Stimulated activated CD8-positive, alpha-beta memory T cell treated with anti-CD3 and anti-CD28 coated beads, Interleukin-7, amount 100 ng/mL, for 4 hours (primary cell): ENCODE data around the gene MLC1.

Experiments
- DNase-seq, 2 donors: peaks; one replicate each; pipeline ENCODE4 v3.0.0-alpha.2; 2020; ENCODE audit warnings: low read depth in 2 of 2

MLC1 gene

DNA sequence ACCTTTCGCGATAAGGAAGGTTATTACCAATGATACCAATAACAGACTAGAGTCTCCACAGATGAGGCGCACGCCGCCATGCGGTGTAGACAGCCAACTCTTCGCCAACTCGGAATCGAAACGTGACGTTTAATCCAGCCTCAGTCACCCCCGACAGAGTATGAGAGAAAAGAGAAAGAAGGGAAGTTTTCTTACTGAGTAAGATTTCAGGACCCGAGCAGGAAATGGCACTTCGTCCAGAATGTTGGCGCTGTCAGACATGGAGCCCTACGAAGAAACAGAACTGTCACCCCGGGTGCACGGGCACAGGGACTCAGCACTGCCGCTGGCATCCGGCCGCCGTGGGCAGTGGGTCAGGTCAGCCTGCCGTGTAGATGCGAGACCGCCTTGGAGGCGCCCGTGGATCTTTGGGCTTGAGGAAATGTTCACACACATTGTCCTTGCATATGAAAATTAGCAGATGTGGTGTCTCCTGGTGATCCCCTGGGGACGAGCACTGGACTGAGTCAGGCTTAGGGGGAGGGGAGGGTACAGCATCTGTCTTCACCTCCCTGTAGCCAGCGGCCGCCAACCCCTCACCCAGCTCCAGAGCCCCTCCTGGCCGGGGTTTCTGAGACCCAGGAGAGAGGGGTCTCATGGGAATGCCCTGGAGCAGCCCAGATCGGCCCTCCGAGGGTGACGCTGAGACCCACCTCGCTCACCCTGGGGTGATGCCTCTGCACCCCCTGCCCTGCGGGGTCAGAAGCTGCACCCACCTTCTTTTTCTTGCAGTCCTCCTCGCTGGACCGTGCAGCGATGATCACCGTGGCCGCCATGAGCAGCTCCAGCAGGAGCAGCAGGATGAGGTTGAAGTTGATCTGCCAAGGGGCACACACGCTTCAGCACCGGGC, 8.3 kb downstream of the MLC1 start:
- no peak for DNase-seq

DNA sequence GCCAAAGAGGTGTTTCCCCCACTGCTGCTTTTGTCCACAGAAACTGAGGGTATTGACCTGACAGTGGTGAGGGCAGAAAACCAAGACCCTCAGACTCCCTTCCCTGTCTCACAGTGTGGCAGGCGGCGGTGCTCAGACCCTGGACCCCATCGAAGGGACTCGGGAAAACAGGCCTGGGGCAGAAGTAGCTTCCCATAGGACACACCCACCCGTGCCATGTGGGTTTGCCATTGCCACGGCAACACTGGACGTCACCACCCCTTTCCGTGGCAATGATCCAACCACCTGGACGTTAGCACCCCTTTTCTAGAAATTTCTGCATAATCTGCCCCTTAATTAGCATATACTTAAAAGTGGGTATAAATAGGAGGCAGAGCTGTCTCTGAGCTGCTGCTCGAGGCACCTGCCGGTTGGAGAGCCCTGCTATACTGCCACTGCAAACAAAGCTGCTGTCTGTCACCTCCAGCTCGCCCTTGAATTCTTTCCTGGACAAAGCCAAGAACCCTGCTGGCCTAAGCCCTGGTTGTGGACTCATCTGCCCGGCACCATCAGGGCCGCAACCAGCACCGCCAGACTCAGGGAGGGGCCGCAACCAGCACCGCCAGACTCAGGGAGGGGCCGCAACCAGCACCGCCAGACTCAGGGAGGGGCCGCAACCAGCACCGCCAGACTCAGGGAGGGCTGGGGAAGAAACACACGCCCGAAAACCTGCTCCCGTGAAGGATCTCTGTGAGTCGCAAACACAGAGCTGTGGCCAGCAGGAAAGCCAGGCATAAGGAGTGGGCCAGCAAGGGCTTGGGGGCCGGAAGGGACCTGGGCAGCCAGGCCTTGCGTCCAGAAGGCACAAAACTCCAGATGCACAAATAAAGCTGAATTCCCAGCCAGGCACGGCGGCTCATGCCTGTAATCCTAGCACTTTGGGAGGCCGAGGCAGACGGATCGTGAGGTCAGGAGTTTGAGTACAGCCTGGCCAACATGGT, 10.4 kb downstream of the MLC1 start:
- DNase-seq = no peak

DNA sequence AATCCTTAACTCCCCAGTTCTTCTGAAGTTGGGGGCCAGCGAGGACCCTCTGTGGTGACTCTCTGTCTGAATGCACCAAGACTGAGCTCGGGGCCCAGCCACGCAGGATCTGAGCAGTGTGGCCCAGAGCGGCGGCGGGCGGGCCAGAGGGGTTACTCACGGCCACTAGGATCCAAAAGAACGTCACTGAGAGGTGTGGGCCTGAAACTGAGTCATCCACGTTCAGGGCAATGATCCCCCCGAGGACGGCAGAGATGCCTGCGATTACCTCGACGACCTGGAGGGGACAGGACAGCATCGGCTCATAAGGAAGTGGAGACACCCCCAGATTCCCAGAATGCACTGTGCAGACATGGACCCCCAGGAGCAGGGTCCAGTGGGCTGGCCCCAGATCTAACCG, 11.2 kb downstream of the MLC1 start:
- DNase-seq = no peak

DNA sequence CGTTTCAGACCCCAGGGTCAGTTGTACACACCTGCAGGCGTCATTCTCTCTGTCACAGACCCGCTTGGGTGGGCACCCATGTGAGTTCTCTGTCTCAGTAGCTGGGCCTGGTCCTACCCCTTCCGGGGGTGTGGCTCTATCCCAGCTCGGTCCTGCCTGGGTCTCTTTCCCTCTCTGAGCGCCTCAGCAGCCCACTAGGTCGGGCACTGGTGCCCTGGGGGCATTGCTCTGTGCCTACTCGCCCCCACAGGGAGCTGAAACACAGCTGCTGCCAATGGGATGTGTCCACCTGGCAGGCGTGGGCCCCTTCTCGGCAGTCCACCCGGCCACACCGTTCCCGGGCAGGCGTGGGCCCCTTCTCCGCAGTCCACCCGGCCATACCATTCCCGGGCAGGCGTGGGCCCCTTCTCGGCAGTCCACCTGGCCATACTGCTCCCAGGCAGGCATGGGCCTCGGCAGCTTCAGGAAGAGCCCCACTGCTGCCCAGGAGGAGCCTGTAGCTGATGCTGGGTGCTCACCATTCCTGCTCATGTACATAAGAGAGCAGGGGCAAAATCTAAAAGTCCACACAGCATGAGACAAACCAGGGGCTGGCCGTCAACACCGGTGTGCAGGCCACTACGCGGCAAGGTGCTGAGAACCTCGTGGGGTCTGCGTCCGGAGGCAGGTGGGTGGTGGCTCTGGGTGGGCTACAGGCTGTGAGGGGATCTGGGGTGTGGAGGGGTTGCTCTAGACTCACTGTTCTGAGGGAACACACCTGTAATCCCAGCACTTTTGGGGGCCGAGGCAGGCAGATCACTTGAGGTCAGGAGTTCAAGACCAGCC, 12.3 kb downstream of the MLC1 start:
- no peak for DNase-seq

DNA sequence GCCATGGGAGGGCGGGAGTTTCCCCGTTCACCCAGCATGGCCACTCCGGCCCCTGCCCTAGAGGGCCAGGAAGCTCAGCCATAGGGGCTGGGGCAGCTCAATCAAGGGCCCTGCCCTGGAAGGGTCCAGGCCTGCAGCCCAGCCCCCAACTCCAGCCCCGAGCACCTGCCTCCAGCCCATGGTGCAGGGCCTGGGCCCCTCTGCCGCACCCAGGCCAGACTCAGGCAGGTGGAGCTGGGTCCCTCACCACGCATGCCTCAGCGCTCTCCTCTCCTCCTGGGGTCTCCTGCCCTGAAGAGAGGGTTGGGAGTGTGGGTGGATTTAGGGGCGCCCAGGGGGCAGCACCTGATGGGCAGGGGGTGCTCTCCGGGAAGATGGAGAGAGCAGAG, 13.1 kb downstream of the MLC1 start:
- no peak for DNase-seq

DNA sequence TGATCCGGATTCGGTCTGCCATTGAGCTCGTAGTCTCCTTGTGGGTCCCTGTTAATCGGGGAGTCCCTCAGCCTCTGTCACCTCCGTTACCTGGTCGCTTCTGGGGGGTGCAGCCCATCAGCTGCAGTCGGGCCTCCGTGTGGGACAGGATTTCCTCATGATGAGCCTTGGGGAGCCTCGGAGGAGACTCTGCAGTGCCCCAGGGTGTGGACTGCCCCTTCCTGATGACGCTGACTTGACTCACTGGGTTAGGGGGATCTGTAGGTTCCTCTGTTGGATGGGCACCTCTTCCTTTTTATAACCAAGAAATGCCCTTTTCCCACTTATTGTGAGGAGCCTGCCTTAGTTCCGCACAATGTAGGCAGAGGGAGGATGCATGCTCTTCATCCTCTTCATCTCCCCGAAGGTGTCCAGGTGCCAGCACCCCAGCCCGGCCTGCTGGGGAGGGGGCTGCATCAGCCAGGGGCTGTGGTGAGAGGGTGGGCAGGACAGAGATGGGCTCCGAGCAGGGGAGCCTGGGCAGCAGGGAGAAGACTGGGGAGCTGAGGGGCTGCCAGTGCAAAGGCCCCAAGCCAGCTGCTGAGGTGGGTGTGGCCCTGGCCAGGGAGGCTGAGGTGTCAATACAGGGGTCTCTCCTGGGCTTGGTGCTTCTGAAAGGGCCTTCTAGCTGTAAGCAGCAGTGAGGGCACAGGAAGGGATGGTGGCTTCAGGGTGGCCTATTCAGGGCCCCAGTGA, 13.6 kb downstream of the MLC1 start:
- no peak for DNase-seq

DNA sequence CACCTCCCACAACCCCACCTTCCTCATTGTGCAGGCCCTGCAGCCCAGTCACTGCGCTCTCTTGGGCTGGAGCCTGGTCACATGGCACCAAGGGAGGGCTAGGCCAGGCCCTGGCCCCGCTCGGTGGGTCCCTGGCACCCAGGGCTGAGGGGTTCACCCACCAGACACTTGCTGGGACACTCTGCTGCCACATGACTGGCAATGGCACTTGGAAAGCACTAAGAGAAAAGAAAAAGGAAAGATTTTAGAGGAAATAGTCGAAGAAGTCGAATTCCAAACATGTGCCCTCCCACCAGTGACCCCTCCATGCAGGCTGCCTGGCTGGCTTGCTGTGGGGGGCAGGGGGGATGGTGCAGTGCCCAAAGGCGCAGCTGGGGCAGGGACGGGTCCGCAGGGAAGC, 14.9 kb downstream of the MLC1 start:
- DNase-seq = no peak

DNA sequence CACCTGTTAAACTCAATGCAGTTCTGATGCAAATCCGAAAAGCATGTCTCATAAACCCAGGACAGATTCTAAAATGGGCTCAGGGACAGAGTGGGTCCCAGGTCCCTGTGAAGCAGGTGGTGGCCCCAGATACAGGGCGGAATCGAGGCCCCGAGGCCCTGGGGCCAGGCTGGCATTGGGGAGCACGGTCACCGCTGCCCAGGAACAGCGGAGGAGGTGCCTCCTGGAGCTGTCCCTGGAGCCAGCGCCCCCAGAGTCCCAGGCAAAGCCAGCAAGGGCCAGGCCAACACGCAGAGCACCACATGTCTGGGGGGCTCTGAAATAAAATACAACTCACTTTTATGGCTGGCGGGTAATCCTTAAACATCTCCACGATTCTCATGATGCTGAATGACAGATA, 17.1 kb downstream of the MLC1 start:
- DNase-seq = no peak

DNA sequence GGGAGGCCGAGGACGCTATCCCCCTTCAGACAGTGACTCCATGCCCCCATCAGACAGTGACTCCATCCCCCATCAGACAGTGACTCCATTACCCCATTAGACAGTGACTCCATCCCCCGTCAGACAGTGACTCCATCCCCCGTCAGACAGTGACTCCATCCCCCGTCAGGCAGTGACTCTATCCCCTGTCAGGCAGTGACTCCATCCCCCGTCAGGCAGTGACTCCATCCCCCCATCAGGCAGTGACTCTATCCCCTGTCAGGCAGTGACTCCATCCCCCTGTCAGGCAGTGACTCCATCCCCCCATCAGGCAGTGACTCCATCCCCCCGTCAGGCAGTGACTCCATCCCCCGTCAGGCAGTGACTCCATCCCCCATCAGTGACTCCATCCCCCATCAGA, 18.0 kb downstream of the MLC1 start:
- DNase-seq = no peak

DNA sequence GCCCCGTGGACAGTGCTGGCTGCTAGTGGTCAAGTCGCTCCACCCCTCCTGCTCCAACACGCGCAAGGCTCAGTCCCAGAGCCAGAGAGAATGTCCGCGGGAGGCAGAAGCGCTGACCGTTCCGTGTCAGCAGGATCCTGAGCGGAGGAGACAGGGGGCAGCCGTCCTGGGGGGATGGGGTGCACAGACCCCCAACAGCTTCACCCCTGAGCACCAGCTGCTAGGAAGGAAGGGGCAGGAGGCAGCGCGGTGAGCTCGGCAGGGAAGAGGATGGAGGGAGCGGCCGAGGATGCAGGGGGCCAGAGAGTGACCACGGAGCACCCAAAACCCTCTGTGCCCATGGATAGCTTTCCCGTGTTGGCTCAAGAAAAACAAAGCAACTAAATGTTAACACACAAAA, 20.8 kb downstream of the MLC1 start:
- no peak for DNase-seq

DNA sequence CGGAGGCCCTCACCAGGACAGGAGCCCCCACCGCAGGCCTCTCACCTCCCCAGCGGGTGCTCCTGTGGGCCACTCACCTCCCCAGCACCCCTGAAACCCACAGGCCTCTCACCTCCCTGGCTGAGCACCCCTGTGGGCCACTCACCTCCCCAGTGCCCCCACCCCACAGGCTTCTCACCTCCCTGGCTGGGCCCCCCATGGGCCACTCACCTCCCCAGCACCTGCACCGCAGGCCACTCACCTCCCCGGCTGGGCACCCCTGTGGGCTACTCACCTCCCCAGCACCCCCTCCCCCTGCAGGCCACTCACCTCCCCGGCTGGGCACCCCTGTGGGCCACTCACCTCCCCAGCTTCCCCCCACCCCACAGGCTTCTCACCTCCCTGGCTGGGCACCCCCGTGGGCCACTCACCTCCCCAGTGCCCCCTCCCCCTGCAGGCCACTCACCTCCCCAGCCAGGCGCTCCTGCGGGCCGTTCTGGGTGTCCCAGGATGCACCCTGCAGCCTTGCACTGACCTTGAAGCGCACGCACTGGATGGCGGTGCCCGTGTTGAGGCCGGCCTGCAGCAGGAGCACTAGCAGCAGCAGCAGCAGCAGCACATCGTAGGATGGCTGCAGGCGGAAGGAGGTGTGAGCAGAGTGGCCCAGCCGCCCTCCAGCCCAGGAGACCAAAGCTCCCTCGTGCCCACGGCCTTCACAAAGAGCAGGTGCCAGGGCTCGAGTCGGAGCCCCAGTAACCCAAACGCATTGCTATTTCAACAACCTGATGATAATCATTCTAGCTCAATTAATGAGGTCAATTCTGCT, 21.4 kb downstream of the MLC1 start:
- DNase-seq = no peak

DNA sequence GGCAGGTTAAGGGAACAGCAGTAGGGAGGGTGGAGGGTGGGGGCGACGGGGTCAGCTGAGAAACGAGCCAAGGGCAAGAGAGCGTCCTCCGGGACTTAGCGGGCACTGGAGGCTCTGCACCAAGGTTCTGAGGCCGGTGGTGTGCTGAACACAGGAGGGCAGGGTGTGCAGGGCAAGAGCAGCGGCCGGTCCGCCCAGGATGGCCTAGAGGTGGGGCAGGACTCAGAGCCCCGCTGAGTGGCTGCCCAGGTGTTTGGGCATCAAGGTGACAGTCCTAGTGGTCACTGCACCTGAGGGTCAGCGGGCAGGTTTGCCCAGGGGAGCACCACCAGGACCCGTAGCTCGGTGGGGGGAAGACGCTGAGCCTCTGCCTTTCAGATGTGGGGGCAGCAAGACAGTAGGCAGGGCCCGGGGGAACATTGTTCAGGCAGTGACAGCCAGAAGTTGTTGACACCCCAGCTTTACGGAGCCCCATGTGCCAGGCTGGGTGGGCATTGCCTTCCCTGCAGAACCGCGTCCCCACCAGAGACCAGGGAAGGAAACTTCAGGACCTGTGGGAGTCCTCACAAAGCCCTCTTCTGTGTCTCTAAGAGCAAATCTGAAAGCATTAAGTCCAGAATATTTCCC, 22.6 kb downstream of the MLC1 start:
- DNase-seq = no peak

DNA sequence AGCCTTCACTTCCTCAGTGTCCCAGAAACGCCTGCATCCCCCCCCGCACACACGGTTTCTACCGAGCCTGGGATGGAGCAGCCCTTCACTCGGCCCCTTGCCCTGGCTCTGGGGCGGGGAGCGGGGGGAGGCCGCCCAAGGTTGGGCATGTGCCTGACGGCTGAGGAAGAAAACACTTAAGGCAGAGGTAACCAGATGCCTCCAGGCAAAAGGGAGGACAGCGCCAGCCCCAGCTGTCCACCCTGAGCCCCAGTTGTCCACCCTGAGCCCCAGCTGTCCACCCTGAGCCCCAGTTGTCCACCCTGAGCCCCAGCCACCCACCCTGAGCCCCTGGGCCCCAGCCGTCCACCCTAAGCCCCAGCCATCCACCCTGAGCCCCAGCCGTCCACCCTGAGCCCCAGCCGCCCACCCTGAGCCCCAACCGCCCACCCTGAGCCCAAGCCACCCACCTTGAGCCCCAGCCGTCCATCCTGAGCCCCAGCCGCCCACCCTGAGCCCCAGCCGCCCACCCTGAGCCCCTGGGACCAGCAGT, 23.3 kb downstream of the MLC1 start:
- no peak for DNase-seq

DNA sequence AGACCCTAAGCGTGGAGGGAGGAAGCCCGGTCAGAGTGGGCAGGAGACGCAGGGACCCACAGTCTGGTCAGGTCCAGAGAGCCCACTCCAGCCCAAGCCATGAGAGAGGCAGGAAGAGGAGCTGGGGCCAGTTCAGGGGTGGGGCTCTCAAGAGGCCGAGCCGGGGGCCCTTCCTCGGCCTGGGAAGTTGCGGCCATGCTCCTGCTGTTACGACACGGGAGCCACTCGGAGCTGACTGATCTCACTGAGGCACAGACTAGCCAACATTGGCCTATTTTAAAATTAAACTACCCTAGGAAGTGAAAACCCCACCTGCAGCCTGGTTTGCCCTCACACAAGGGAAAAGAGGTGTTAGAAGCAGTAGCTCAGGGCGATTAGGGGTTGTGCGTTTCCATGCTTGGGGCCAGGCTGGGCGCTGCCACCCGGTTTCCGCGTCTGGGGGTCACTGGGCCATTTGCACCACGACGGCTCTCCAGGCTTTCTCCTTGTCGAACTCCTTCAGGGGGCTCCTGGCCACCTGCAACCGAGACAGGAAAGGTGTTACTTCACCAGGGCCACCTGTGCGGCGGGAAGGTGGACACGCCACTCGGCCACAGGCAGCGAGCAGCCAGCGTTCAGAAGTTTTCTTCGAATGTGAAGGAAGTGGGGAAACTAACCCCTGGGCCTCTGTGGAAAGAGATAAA, 23.9 kb downstream of the MLC1 start:
- no peak for DNase-seq

DNA sequence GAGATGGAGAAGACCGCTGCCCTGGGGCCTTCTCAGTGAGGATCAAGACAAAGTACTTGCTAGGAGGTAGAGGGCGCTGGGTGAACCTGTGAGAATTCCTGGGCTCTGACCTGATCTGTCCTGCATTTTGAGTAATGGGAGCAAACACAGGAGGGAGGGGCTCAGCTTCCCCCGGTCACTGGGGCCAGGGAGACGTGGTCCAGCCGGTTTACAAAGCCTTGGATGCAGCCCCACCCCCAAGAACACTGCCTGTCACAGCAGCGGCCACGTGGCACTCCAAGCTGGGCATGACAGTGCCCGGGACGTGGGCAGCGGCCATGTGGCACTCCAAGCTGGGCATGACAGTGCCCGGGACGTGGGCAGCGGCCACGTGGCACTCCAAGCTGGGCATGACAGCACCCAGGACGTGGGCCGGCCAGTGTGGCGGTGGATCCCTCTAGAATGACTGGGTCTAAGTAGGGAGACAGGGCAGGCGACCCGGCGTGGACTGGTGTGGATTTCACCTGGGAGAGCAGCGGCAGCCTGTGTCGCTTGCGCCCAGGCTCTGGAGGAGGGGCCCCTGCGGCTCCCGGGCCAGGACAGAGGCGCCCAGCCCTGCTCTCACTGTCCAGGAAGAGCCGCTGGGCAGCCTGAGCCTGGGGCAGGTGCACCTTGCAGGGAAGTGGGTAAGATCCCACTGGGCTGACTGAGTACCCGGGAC, 24.6 kb downstream of the MLC1 start:
- no peak for DNase-seq

DNA sequence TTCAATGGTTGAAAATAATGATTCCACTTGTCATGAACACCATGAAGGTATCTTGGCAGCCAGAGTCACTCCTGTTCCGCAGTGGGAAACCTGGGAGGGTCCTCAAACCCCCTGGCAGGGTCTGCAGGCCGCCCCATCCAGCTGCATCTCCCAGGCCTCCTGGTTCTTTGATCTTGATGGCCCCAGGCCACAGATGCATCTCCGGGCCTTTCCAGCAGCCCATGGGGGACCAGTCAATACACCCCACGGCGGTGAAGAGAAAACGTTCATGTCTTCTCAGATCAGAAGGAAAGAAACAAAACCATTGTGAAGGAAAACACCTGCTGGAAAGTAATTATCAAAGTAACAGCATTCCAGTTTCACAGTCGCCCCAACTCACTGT, 25.4 kb downstream of the MLC1 start:
- DNase-seq = no peak

DNA sequence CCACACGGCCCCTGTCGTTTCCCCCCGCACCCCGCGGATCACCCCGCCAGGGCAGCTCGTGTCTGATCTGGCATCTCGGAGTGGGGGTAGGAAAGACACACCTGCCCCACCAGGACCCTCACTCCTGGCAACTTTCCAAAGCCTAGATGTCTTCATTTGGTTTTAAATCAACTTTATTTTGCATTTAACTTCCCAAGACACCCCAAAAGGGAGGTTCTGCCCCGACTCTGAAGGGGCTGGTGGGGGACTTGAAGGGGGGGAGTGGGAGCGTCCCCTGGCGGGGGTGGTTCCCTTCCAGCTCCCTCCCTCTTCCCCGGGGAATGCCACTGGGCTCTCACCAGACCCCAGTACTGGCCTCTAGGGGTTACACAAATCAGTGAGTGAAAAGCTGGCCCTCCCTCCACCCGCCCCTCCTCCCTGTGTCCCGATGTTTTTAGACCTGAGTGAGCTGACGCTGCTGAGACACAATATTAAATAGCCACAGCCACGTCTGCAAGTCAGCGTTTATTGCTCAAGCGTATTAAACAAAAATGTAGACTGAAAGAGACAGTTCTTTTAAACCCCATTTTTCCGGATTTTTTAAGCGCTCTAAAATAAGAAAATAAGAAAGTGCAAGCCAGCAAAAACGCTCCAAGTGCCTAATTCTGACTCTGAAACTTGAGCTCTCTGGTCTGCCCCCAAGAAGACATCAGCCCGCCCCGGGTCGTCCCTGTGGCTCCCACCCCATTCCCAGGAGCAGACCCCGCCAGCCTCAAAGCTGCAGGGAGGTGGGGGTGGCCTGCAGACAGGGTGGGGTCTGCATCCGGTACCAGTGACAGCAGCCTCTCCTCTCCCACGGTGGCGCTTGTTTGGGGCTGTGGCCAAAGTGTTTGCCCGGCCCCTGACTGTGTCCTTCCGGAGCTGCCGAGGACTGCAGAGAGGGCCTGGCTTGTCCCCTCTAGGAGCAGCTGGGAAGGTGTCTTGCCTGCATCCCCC, 26.0 kb downstream of the MLC1 start:
- no peak for DNase-seq
